ENCODE results near the gene DTNB. TPM values are rescaled to one million over a fixed set of nuclear protein-coding genes. Genes with fewer than 3 reads are reported as not detected.
A peak's percentile ranks its signal among the peaks of the same experiment; 100 is the strongest.

The DTNB gene
- total and polyA plus RNA-seq, 2 of the 4 experiments (the other 2 are of a cell fraction), result 3.8 to 5.3 TPM

GRCh38 chr2:25362434-25363145 lies 310.8 kb downstream of the DTNB start:
- Histone ChIP-seq H3K56ac (ENCODE audit: extremely low read depth, insufficient read depth, low read length) (no peak overlapping the region; the same call in 1 of the 2 replicates), H4K5ac (ENCODE audit: low read depth, low read length) (peak overlapping the region; percentile 32), H3K9me3 (ENCODE audit: control insufficient read depth, insufficient read depth, low read length) (no peaks in the 10 kb centered on the region), H2BK120ac (ENCODE audit: low read depth, low read length) (no peak overlapping the region), H4K20me1 (ENCODE audit: insufficient read depth, low read length) (no peaks in the 10 kb centered on the region), H3K9me1 (ENCODE audit: insufficient read depth, low read length) (no peaks in the 10 kb centered on the region), H3K27ac (ENCODE audit: insufficient read depth, low read length) (no peak overlapping the region), H2BK20ac (ENCODE audit: low read depth, low read length) (no peak overlapping the region), H2AK5ac (ENCODE audit: low read depth, low read length) (no peak overlapping the region), H3K9ac (ENCODE audit: low read depth, low read length) (no peak overlapping the region), H3K36me3 (ENCODE audit: control insufficient read depth, insufficient read depth, low read length) (no peaks in the 10 kb centered on the region), H2BK15ac (ENCODE audit: low read depth, low read length) (no peak overlapping the region), H4K8ac (ENCODE audit: low read depth in 2 of 2, low read length in 2 of 2) (peak overlapping the region; percentile 85 to 93), H3K4me3 (ENCODE audit: insufficient read depth, low read depth, low read length) (peak overlapping the region; percentile 32; the same call in 1 of the 2 replicates), H2AK9ac (replicated peaks; ENCODE audit: low read depth, low read length, poor library complexity) (peak overlapping the region; percentile 31), H2AFZ (replicated peaks; ENCODE audit: low read length, poor library complexity) (peak overlapping the region; percentile 73), H3K14ac (replicated peaks; ENCODE audit: low read depth, low read length) (no peak overlapping the region), H3K18ac (ENCODE audit: low read depth, low read length) (no peak overlapping the region), H3K27me3 (ENCODE audit: control insufficient read depth, insufficient read depth, low read length) (peaks cover under 1% of the 10 kb centered on the region), H3K4me1 (ENCODE audit: control insufficient read depth, insufficient read depth, low read length) (no peaks in the 10 kb centered on the region), H3K4ac (ENCODE audit: low read depth, low read length) (no peak overlapping the region), H3K79me1 (ENCODE audit: low read depth in 1 of 2, low read length in 2 of 2) (no peaks in the 10 kb centered on the region), H2BK5ac (ENCODE audit: low read depth, low read length, poor library complexity, severe bottlenecking) (no peak overlapping the region), H4K91ac (ENCODE audit: insufficient read depth, low read depth, low read length) (no peak overlapping the region), H3K4me2 (ENCODE audit: low read depth, low read length) (peak overlapping the region; percentile 67), H3K23ac (ENCODE audit: low read depth, low read length) (no peak overlapping the region)
- dilution Hi-C loops (cut with HindIII; ENCODE audit: low sequenced_read_pairs, unreplicated experiment), result no loop called here
- in situ Hi-C loops (cut with MboI; ENCODE audit: low sequenced_read_pairs), result no loop called here
- POLR2A ChIA-PET (ENCODE audit: unreplicated experiment), result interaction anchor here (0.7 to 0.8 kb wide), 2 partner anchors 31 to 136 kb away, joined by 6 to 17 read pairs; no protein-coding TSS in a partner anchor
- CTCF ChIA-PET, result interaction anchor here (0.6 to 1.5 kb wide), 14 partner anchors 8 to 302 kb away, joined by 3 to 7 read pairs (median 4); no protein-coding TSS in a partner anchor
- DNase-seq (no peak), ATAC-seq (ENCODE audit: low read depth) (no peak)
- BruUV-seq (replicated peaks), result no TSS peak
- intact Hi-C loops (cut with micrococcal nuclease), result loop anchor here (1.0 to 5.0 kb wide), 2 partner anchors 160 to 300 kb away; no protein-coding TSS in a partner anchor
- 57% methylated on average over 10 of the region's 21 CpGs; no CpG with 5 or more reads in 1 of the 2 experiments for WGBS, 2 experiments (ENCODE audit: extremely low coverage in 2 of 2, insufficient read length in 1 of 2)
- no peak for TF ChIP-seq ELK1 (IDR thresholded peaks at IDR 0.05; ENCODE audit: borderline replicate concordance, low read depth, low read length)
- TF ChIP-seq FOS (IDR thresholded peaks at IDR 0.05; ENCODE audit: low read depth, low read length), result no peak
- no peak for TF ChIP-seq NFE2L2 (IDR thresholded peaks at IDR 0.05; ENCODE audit: low read depth, low read length)
- TF ChIP-seq RAD21 (IDR thresholded peaks at IDR 0.05; ENCODE audit: low read length), result no peak
- no peak for TF ChIP-seq MXI1 (IDR thresholded peaks at IDR 0.05; ENCODE audit: borderline replicate concordance, low read depth, low read length)
- TF ChIP-seq, protein P1, sequence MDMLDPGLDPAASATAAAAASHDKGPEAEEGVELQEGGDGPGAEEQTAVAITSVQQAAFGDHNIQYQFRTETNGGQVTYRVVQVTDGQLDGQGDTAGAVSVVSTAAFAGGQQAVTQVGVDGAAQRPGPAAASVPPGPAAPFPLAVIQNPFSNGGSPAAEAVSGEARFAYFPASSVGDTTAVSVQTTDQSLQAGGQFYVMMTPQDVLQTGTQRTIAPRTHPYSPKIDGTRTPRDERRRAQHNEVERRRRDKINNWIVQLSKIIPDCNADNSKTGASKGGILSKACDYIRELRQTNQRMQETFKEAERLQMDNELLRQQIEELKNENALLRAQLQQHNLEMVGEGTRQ (IDR thresholded peaks at IDR 0.05; ENCODE audit: low read depth, low read length), result no peak
- no peak for TF ChIP-seq CEBPB (IDR thresholded peaks at IDR 0.05; ENCODE audit: low read depth, low read length)
- TF ChIP-seq MAZ (IDR thresholded peaks at IDR 0.05; ENCODE audit: borderline replicate concordance, low read depth, low read length), result no peak
- no peak for TF ChIP-seq MAFK (IDR thresholded peaks at IDR 0.05; ENCODE audit: low read depth, low read length)
- TF ChIP-seq SMC3 (IDR thresholded peaks at IDR 0.05; ENCODE audit: low read depth, low read length), result no peak
- no peak for TF ChIP-seq RFX5 (IDR thresholded peaks at IDR 0.05; ENCODE audit: low read depth, low read length)
- TF ChIP-seq CHD1 (IDR thresholded peaks at IDR 0.05; ENCODE audit: low read depth, low read length), result no peak
- TF ChIP-seq RCOR1 (IDR thresholded peaks at IDR 0.05; ENCODE audit: insufficient replicate concordance, low read length), result no peak
- TF ChIP-seq POLR2A (IDR thresholded peaks at IDR 0.05; ENCODE audit: low read depth, low read length), result no peak; the same call in 1 of the 2 replicates
- TF ChIP-seq BHLHE40 (IDR thresholded peaks at IDR 0.05; ENCODE audit: low read depth, low read length), result no peak
